ENCODE results near the gene DRP2. TPM values are rescaled to one million over a fixed set of nuclear protein-coding genes. Genes with fewer than 3 reads are reported as not detected.

Gene DRP2
- total and polyA plus RNA-seq, 8 donors = 0.02 to 0.31 (median 0.06) TPM; not detected in 3

DNA sequence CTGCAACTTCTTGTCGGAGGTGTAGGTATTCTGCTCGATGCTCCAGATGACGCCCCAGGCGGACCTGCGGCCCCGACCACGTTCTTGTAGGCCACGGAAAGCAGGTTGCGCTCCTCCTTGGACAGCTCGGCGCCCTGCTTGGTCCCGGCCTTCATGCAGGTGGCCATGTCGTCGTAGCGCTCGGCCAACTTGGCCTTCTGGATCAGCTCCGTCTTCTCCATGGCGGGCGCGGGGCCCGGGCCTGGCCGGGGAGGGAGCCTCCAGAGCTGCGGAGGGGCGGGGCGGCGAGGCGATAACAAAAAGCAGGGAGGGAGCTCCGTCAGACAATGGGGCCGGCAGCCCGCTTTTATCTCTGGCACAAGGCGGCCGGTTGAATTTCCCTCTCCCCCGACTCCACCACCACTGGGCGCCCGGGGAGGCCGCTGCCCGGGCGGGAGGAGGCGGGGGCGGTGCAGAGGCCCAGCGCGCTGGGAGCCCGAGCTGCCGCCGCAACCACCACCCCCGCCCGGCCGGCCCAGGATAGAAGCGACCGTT is 28.3 kb upstream of the DRP2 start:
- no peaks in the 10 kb centered on the region for H3K4me1 ChIP-seq
- ATAC-seq (peak in 1 of 4 donors; percentile 60), FAIRE-seq (no peak), DNase-seq (peak in 4 of 6 donors; percentile 1 to 60 (median 37))
- 17 to 29% methylated on average over 48 to 50 of the region's 50 CpGs for WGBS, 2 donors
- TF ChIP-seq, protein P1, sequence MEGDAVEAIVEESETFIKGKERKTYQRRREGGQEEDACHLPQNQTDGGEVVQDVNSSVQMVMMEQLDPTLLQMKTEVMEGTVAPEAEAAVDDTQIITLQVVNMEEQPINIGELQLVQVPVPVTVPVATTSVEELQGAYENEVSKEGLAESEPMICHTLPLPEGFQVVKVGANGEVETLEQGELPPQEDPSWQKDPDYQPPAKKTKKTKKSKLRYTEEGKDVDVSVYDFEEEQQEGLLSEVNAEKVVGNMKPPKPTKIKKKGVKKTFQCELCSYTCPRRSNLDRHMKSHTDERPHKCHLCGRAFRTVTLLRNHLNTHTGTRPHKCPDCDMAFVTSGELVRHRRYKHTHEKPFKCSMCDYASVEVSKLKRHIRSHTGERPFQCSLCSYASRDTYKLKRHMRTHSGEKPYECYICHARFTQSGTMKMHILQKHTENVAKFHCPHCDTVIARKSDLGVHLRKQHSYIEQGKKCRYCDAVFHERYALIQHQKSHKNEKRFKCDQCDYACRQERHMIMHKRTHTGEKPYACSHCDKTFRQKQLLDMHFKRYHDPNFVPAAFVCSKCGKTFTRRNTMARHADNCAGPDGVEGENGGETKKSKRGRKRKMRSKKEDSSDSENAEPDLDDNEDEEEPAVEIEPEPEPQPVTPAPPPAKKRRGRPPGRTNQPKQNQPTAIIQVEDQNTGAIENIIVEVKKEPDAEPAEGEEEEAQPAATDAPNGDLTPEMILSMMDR (IDR thresholded peaks at IDR 0.05) = no peak
- H3K36me3 ChIP-seq = no peaks in the 10 kb centered on the region
- peak overlapping the region in 1 of 4 donors; percentile 17 for H3K4me3 ChIP-seq
- no peak overlapping the region for H3K27ac ChIP-seq
- intact Hi-C loops (cut with DNase I) = no loop called here
- H3K9me3 ChIP-seq = no peaks in the 10 kb centered on the region
- peaks cover 0 to 26% (median 0%) of the 10 kb centered on the region in 4 donors for H3K27me3 ChIP-seq

DNA sequence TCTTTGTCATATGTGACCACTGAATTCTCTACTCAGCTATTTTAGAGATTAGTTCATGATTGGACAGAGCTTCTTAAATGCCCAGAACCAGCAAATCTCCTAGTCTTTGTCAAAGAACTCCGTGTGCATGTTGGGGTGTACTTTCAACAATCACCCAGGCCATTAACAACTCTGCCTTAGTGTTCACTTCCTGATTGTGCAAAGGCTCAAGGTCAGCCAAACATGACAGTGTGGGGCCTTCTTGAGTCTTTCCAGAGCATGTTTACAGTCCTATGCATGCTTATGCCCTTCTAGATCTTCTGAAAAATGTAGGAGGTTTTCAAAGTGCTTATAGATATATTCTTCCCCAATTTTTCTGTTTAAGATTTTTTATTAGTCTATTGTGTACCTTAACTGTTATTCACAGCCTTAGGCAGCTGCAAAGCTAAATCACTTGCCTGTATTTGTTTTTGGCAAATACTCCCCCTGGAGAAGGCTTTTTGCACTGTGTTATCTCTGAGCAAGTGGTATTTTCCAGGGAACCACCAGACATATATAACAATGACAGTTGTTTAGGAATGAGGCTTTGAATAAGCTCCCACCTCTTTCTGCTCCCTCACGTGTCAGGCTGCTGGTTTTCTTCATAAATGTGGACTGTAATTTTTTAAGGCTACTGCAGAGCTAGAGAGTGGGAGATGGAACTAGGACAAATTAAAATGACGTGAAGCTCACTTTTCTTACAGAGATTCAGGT is 24.0 kb upstream of the DRP2 start:
- Histone ChIP-seq H3K27me3 (peaks cover 0 to 31% (median 0%) of the 10 kb centered on the region in 4 donors), H3K27ac (no peak overlapping the region), H3K4me3 (no peak overlapping the region), H3K4me1 (no peaks in the 10 kb centered on the region), H3K9me3 (no peaks in the 10 kb centered on the region), H3K36me3 (no peaks in the 10 kb centered on the region)
- TF ChIP-seq, protein P1 (IDR thresholded peaks at IDR 0.05) = no peak
- 49 to 60% methylated on average over 3 of the region's 3 CpGs for WGBS, 2 donors
- intact Hi-C loops (cut with DNase I) = no loop called here
- FAIRE-seq (peak; percentile 67), DNase-seq (no peak), ATAC-seq (no peak)

DNA sequence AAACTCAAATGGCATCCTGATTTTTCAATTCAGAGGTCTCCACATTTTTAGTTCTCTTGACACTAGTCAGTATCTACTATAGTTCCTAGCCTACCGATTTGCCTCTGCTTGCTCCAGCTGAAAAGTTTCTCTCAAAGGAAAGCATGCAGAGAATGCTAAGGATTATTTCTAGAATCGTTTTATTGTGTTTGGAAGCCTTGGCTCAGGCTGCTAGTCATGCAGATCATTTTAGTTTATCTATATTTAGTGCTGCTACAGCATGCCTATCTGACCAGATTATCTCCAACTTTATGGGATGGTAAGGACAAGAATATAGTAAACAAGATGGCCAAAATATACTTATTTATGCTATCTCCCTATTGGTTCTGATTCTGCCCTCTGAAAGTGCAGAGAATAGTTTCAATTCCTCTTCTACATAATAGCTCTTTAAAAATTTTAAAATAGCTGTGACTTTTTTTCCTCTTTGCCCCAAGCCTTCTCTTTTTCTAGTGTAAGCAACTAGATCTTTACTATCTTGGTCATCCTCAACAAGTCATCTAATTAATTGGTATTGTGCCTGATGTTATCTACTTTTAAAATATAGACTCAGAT is 15.7 kb upstream of the DRP2 start:
- FAIRE-seq = peak; percentile 9
- DNase-seq = no peak
- no peaks in the 10 kb centered on the region for H3K9me3 ChIP-seq
- peaks cover 0 to 34% (median 3%) of the 10 kb centered on the region in 4 donors for H3K27me3 ChIP-seq
- ATAC-seq = no peak
- intact Hi-C loops (cut with DNase I) = no loop called here
- WGBS, 2 donors = 18 to 24% methylated on average over 2 of the region's 2 CpGs
- no peaks in the 10 kb centered on the region for H3K36me3 ChIP-seq
- H3K4me1 ChIP-seq = no peaks in the 10 kb centered on the region
- no peak overlapping the region for H3K27ac ChIP-seq
- TF ChIP-seq, protein P1 (IDR thresholded peaks at IDR 0.05) = no peak
- H3K4me3 ChIP-seq = no peak overlapping the region

DNA sequence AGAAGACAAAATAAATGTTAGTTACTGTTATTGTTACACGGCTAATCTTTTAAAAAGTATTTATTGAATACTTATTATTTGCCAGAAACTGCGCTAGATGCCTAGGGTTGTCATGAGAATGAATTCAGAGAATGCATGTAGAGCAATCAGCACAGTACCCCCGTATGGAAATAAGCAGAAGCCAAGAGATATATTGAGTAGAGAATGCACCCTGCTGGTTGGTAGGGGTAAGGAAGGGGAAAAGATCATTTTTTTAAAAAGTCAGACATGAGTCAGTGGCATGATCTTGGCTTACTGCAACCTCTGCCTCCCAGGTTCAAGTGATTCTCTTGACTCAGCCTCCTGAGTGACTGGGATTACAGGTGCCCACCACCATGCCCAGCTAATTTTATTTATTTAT is 13.1 kb upstream of the DRP2 start:
- Histone ChIP-seq H3K27ac (no peak overlapping the region), H3K9me3 (no peaks in the 10 kb centered on the region), H3K4me3 (no peak overlapping the region), H3K27me3 (peaks cover 0 to 17% (median under 1%) of the 10 kb centered on the region in 4 donors), H3K36me3 (no peaks in the 10 kb centered on the region), H3K4me1 (no peaks in the 10 kb centered on the region)
- ATAC-seq (peak in 2 of 4 donors; percentile 44 to 52), FAIRE-seq (no peak), DNase-seq (no peak)
- intact Hi-C loops (cut with DNase I) = no loop called here
- TF ChIP-seq, protein P1 (IDR thresholded peaks at IDR 0.05) = no peak
- WGBS, 2 donors = 21 to 35% methylated on average over 3 of the region's 3 CpGs
